Stimulated activated CD8-positive, alpha-beta memory T cell treated with anti-CD3 and anti-CD28 coated beads, Interleukin-7, amount 100 ng/mL, for 48 hours (primary cell): ENCODE measurements around the gene CPNE4.

Source experiments
- DNase-seq, 2 donors: peaks; one replicate each; pipeline ENCODE4 v3.0.0-alpha.2; 2020; ENCODE audit warnings: low read depth in 1 of 2; ENCODE audit errors: extremely low read depth in 1 of 2

CPNE4 gene

GRCh38 chr3:131616719-131617118, 418.1 kb downstream of the CPNE4 start:
- no peak for DNase-seq

GRCh38 chr3:131612745-131613144, 422.1 kb downstream of the CPNE4 start:
- DNase-seq, result no peak

- DNase-seq, result no peak
Measured at GRCh38 chr3:131610174-131610573, 424.6 kb downstream of the CPNE4 start.

GRCh38 chr3:131608741-131609140, 426.1 kb downstream of the CPNE4 start:
- no peak for DNase-seq

GRCh38 chr3:131608296-131608695, 426.5 kb downstream of the CPNE4 start:
- no peak for DNase-seq

GRCh38 chr3:131605916-131606315, 428.9 kb downstream of the CPNE4 start:
- DNase-seq, result no peak

- DNase-seq, result no peak
Measured at GRCh38 chr3:131602011-131602779, 432.6 kb downstream of the CPNE4 start.

- no peak for DNase-seq
Measured at GRCh38 chr3:131597816-131598215, 437.0 kb downstream of the CPNE4 start.

GRCh38 chr3:131596884-131597283, 437.9 kb downstream of the CPNE4 start:
- DNase-seq, result no peak

GRCh38 chr3:131591394-131592014, 443.3 kb downstream of the CPNE4 start:
- no peak for DNase-seq

- DNase-seq, result no peak
Measured at GRCh38 chr3:131586277-131586676, 448.5 kb downstream of the CPNE4 start.

GRCh38 chr3:131582438-131582837, 452.4 kb downstream of the CPNE4 start:
- no peak for DNase-seq

GRCh38 chr3:131568460-131568859, 466.4 kb downstream of the CPNE4 start:
- no peak for DNase-seq

GRCh38 chr3:131564812-131565211, 470.0 kb downstream of the CPNE4 start:
- no peak for DNase-seq

- no peak for DNase-seq
Measured at GRCh38 chr3:131561511-131561910, 473.3 kb downstream of the CPNE4 start.

GRCh38 chr3:131560795-131561194, 474.0 kb downstream of the CPNE4 start:
- no peak for DNase-seq

GRCh38 chr3:131555456-131555855, 479.4 kb downstream of the CPNE4 start:
- DNase-seq, result no peak

GRCh38 chr3:131553495-131554247, 481.1 kb downstream of the CPNE4 start:
- DNase-seq, result no peak

- DNase-seq, result no peak
Measured at GRCh38 chr3:131551761-131552160, 483.1 kb downstream of the CPNE4 start.

- DNase-seq, result no peak
Measured at GRCh38 chr3:131550562-131551465, 484.0 kb downstream of the CPNE4 start.

GRCh38 chr3:131549340-131549739, 485.5 kb downstream of the CPNE4 start:
- no peak for DNase-seq
